ENCODE data around the gene DOK5.

Gene DOK5

GRCh38 chr20:54645445-54646155 lies 170.2 kb downstream of the DOK5 start:
- DNase-seq (ENCODE audit: low read depth in 2 of 2): no peak

GRCh38 chr20:54646156-54646517 lies 170.7 kb downstream of the DOK5 start:
- no peak for DNase-seq (ENCODE audit: low read depth in 2 of 2)

- DNase-seq (ENCODE audit: low read depth in 2 of 2): no peak
These were observed 173.2 kb downstream of the DOK5 start for GRCh38 chr20:54648421-54649142.

- peak; percentile 53 to 54 for DNase-seq (ENCODE audit: low read depth in 2 of 2)
These were observed 174.1 kb downstream of the DOK5 start for GRCh38 chr20:54649511-54649962.

- no peak for DNase-seq (ENCODE audit: low read depth in 2 of 2)
These were observed 174.8 kb downstream of the DOK5 start for GRCh38 chr20:54650052-54650719.

- DNase-seq (ENCODE audit: low read depth in 2 of 2): no peak
These were observed 175.9 kb downstream of the DOK5 start for GRCh38 chr20:54651252-54651651.

- no peak for DNase-seq (ENCODE audit: low read depth in 2 of 2)
These were observed 179.1 kb downstream of the DOK5 start for GRCh38 chr20:54654450-54654849.

GRCh38 chr20:54657268-54657826 lies 182.0 kb downstream of the DOK5 start:
- DNase-seq (ENCODE audit: low read depth in 2 of 2): no peak

- no peak for DNase-seq (ENCODE audit: low read depth in 2 of 2)
These were observed 183.1 kb downstream of the DOK5 start for GRCh38 chr20:54658525-54658924.

GRCh38 chr20:54661265-54661664 lies 185.9 kb downstream of the DOK5 start:
- DNase-seq (ENCODE audit: low read depth in 2 of 2): no peak

- no peak for DNase-seq (ENCODE audit: low read depth in 2 of 2)
These were observed 186.6 kb downstream of the DOK5 start for GRCh38 chr20:54661880-54662465.

GRCh38 chr20:54665812-54666211 lies 190.4 kb downstream of the DOK5 start:
- no peak for DNase-seq (ENCODE audit: low read depth in 2 of 2)

GRCh38 chr20:54668271-54669039 lies 193.1 kb downstream of the DOK5 start:
- no peak for DNase-seq (ENCODE audit: low read depth in 2 of 2)

- no peak for DNase-seq (ENCODE audit: low read depth in 2 of 2)
These were observed 193.6 kb downstream of the DOK5 start for GRCh38 chr20:54669040-54669363.

GRCh38 chr20:54678253-54678652 lies 202.9 kb downstream of the DOK5 start:
- no peak for DNase-seq (ENCODE audit: low read depth in 2 of 2)

- no peak for DNase-seq (ENCODE audit: low read depth in 2 of 2)
These were observed 205.0 kb downstream of the DOK5 start for GRCh38 chr20:54680439-54680838.

- DNase-seq (ENCODE audit: low read depth in 2 of 2): peak; percentile 11 to 15
These were observed 205.7 kb downstream of the DOK5 start for GRCh38 chr20:54680872-54681619.

GRCh38 chr20:54681869-54682268 lies 206.5 kb downstream of the DOK5 start:
- DNase-seq (ENCODE audit: low read depth in 2 of 2): no peak

GRCh38 chr20:54688476-54688875 lies 213.1 kb downstream of the DOK5 start:
- DNase-seq (ENCODE audit: low read depth in 2 of 2): no peak

- no peak for DNase-seq (ENCODE audit: low read depth in 2 of 2)
These were observed 214.9 kb downstream of the DOK5 start for GRCh38 chr20:54690323-54690722.

- DNase-seq (ENCODE audit: low read depth in 2 of 2): no peak
These were observed 215.9 kb downstream of the DOK5 start for GRCh38 chr20:54691327-54691726.
